Activated CD8-positive, alpha-beta memory T cell treated with anti-CD3 and anti-CD28 coated beads for 36 hours (primary cell): Measurements from ENCODE around the gene TNFSF13B. TPM values are rescaled to one million over a fixed set of nuclear protein-coding genes. Genes with fewer than 3 reads are reported as not detected.
"Not testable (repeated sequence)": the region's sequence is repeated elsewhere in the genome, so short reads cannot be mapped to it uniquely, and the experiment has no call there.

Experiments used
- CTCF ChIA-PET: fragments of 350-600 bp; sonication (Branson Sonifier 250); formaldehyde crosslinking; loops from one replicate; lab custom pipeline; 2021; ENCODE audit warnings: antibody characterized with exemption; lab: Charles Lee
- POLR2A ChIA-PET: fragments of 350-600 bp; sonication (Branson Sonifier 250); formaldehyde crosslinking; loops from one replicate; lab custom pipeline; 2021; ENCODE audit warnings: antibody characterized with exemption; lab: Charles Lee
- total RNA-seq, 2 experiments: library from RNA; stranded (reverse); gene quantifications; one replicate each; pipeline ENCODE4 v1.2.3, GENCODE V29; 2021

Gene TNFSF13B
- under 1 TPM; 0.53 to 0.71 TPM for total RNA-seq

- ChIA-PET POLR2A (no interaction called here), CTCF (no interaction called here)
These were observed at the start of gene TNFSF13B for GRCh38 chr13:108269601-108270328. TNFSF13B (plus strand) TSS chr13:108269718; CDS start chr13:108269896, 178 bp downstream.

- ChIA-PET CTCF (no interaction called here), POLR2A (no interaction called here)
These were observed 49.5 kb upstream of the TNFSF13B start for GRCh38 chr13:108220041-108220440.

GRCh38 chr13:108223687-108224503 is 45.6 kb upstream of the TNFSF13B start:
- ChIA-PET POLR2A (no interaction called here), CTCF (no interaction called here)

GRCh38 chr13:108225440-108225839 is 44.1 kb upstream of the TNFSF13B start:
- CTCF ChIA-PET, result no interaction called here

GRCh38 chr13:108226184-108226583 is 43.3 kb upstream of the TNFSF13B start:
- ChIA-PET POLR2A (no interaction called here), CTCF (no interaction called here)

More at GRCh38 chr13:108225440-108225839, 44.1 kb upstream of the TNFSF13B start:
- POLR2A ChIA-PET, result no interaction called here

GRCh38 chr13:108227651-108228272 is 41.8 kb upstream of the TNFSF13B start:
- ChIA-PET POLR2A (no interaction called here), CTCF (no interaction called here)

- ChIA-PET POLR2A (no interaction called here), CTCF (no interaction called here)
These were observed 39.1 kb upstream of the TNFSF13B start for GRCh38 chr13:108230377-108230776.

- POLR2A ChIA-PET, result no interaction called here
These were observed 20.4 kb upstream of the TNFSF13B start for GRCh38 chr13:108249150-108249549.

GRCh38 chr13:108257248-108257647 is 12.3 kb upstream of the TNFSF13B start:
- ChIA-PET POLR2A (no interaction called here), CTCF (no interaction called here)

More at GRCh38 chr13:108249150-108249549, 20.4 kb upstream of the TNFSF13B start:
- CTCF ChIA-PET, result no interaction called here

- CTCF ChIA-PET, result no interaction called here
- POLR2A ChIA-PET, result no interaction called here
These were observed 5.7 kb upstream of the TNFSF13B start for GRCh38 chr13:108263621-108264355.

- POLR2A ChIA-PET, result no interaction called here
- CTCF ChIA-PET, result no interaction called here
These were observed 3.1 kb upstream of the TNFSF13B start for GRCh38 chr13:108266321-108266990.

- CTCF ChIA-PET, result no interaction called here
- POLR2A ChIA-PET, result no interaction called here
These were observed 2.2 kb upstream of the TNFSF13B start for GRCh38 chr13:108267347-108267746.

GRCh38 chr13:108267855-108268254 is 1.7 kb upstream of the TNFSF13B start:
- CTCF ChIA-PET, POLR2A ChIA-PET: not testable (repeated sequence)

GRCh38 chr13:108268466-108269112 is 929 bp upstream of the TNFSF13B start:
- POLR2A ChIA-PET, result no interaction called here

GRCh38 chr13:108270442-108270841 is 924 bp downstream of the TNFSF13B start:
- ChIA-PET POLR2A (no interaction called here), CTCF (no interaction called here)

More at GRCh38 chr13:108268466-108269112, 929 bp upstream of the TNFSF13B start:
- CTCF ChIA-PET, result no interaction called here

- POLR2A ChIA-PET, result no interaction called here
- CTCF ChIA-PET, result no interaction called here
These were observed 2.8 kb downstream of the TNFSF13B start for GRCh38 chr13:108272333-108272732.

- ChIA-PET CTCF (no interaction called here), POLR2A (no interaction called here)
These were observed 4.1 kb downstream of the TNFSF13B start for GRCh38 chr13:108273429-108274118.

- ChIA-PET POLR2A (no interaction called here), CTCF (no interaction called here)
These were observed 5.2 kb downstream of the TNFSF13B start for GRCh38 chr13:108274718-108275117.
